Measurements from ENCODE around the gene MRPL20. TPM values are rescaled to one million over a fixed set of nuclear protein-coding genes. Genes with fewer than 3 reads are reported as not detected.

Gene MRPL20
- total RNA-seq, 4 donors from 2014 or later = 123 to 199 (median 160) TPM

- H3K4me1 ChIP-seq = peaks cover 43 to 85% of the 10 kb centered on the region in 2 donors
- H3K36me3 ChIP-seq = peaks cover 0 to 4% of the 10 kb centered on the region in 2 donors
- no peaks in the 10 kb centered on the region for H3K9me3 ChIP-seq
- no peaks in the 10 kb centered on the region for H3K27me3 ChIP-seq
- no peak overlapping the region for H3K4me3 ChIP-seq (replicated peaks in 1 of 3)
- peak; percentile 74 to 75 for DNase-seq
- H3K27ac ChIP-seq = peak overlapping the region in 2 of 3 donors; percentile 86 to 87
- TF ChIP-seq CTCF (IDR thresholded peaks at IDR 0.05) (no peak), POLR2A (IDR thresholded peaks at IDR 0.05) (no peak)
- intact Hi-C loops (cut with DNase I) = loop anchor here (5.0 kb wide), 1 partner anchor 40 kb away; no protein-coding TSS in a partner anchor
- WGBS, 2 donors = 30 to 40% methylated on average over 4 to 7 of the region's 26 CpGs
Observed at GRCh38 chr1:1356796-1357401, 50.2 kb downstream of the MRPL20 start.

- Histone ChIP-seq H3K36me3 (peaks cover 0 to 4% of the 10 kb centered on the region in 2 donors), H3K27ac (peak overlapping the region in 2 of 3 donors; percentile 86 to 87), H3K4me1 (peaks cover 46 to 89% of the 10 kb centered on the region in 2 donors), H3K27me3 (no peaks in the 10 kb centered on the region), H3K4me3 (replicated peaks in 1 of 3) (no peak overlapping the region), H3K9me3 (no peaks in the 10 kb centered on the region)
- TF ChIP-seq CTCF (IDR thresholded peaks at IDR 0.05) = no peak
- TF ChIP-seq POLR2A (IDR thresholded peaks at IDR 0.05) = no peak
- no peak for DNase-seq
- intact Hi-C loops (cut with DNase I) = loop anchor here (5.0 kb wide), 1 partner anchor 39 kb away; no protein-coding TSS in a partner anchor
- 20 to 28% methylated on average over 5 to 8 of the region's 8 CpGs for WGBS, 2 donors
Observed at GRCh38 chr1:1356166-1356795, 50.8 kb downstream of the MRPL20 start.

- intact Hi-C loops (cut with DNase I) = loop anchor here (5.0 kb wide), 1 partner anchor 38 kb away; no protein-coding TSS in a partner anchor
- DNase-seq = peak in 1 of 2 donors; percentile 39
- TF ChIP-seq CTCF (IDR thresholded peaks at IDR 0.05) = no peak
- TF ChIP-seq POLR2A (IDR thresholded peaks at IDR 0.05) = no peak
- Histone ChIP-seq H3K27ac (no peak overlapping the region), H3K9me3 (no peaks in the 10 kb centered on the region), H3K27me3 (no peaks in the 10 kb centered on the region), H3K4me3 (replicated peaks in 1 of 3) (no peak overlapping the region), H3K4me1 (peaks cover 47 to 81% of the 10 kb centered on the region in 2 donors), H3K36me3 (peaks cover 0 to 4% of the 10 kb centered on the region in 2 donors)
- 12 to 13% methylated on average over 3 to 23 of the region's 52 CpGs for WGBS, 2 donors
Observed at GRCh38 chr1:1355416-1355815, 51.7 kb downstream of the MRPL20 start.

GRCh38 chr1:1354271-1355247, 52.5 kb downstream of the MRPL20 start:
- TF ChIP-seq POLR2A (IDR thresholded peaks at IDR 0.05) (no peak), CTCF (IDR thresholded peaks at IDR 0.05) (no peak)
- H3K27ac ChIP-seq = no peak overlapping the region
- H3K4me3 ChIP-seq (replicated peaks in 1 of 3) = peak overlapping the region in 1 of 3 donors; percentile 4
- H3K27me3 ChIP-seq = no peaks in the 10 kb centered on the region
- no peaks in the 10 kb centered on the region for H3K9me3 ChIP-seq
- H3K36me3 ChIP-seq = peaks cover 0 to 4% of the 10 kb centered on the region in 2 donors
- peak in 1 of 2 donors; percentile 2 for DNase-seq
- intact Hi-C loops (cut with DNase I) = loop anchor here (5.0 kb wide), 1 partner anchor 37 kb away; no protein-coding TSS in a partner anchor
- WGBS, 2 donors = 69 to 76% methylated on average over 55 to 66 of the region's 116 CpGs
- H3K4me1 ChIP-seq = peaks cover 40 to 72% of the 10 kb centered on the region in 2 donors

Data from thyroid gland (tissue), 4 donors.